GM19455 (cell line): ENCODE results near the gene PJA1.

Experiments
- ATAC-seq: cut with Tn5 transposase; IDR thresholded peaks from one replicate; pipeline ENCODE4 v1.9.1; 2021; ENCODE audit not compliant: unreplicated experiment

Gene PJA1

DNA sequence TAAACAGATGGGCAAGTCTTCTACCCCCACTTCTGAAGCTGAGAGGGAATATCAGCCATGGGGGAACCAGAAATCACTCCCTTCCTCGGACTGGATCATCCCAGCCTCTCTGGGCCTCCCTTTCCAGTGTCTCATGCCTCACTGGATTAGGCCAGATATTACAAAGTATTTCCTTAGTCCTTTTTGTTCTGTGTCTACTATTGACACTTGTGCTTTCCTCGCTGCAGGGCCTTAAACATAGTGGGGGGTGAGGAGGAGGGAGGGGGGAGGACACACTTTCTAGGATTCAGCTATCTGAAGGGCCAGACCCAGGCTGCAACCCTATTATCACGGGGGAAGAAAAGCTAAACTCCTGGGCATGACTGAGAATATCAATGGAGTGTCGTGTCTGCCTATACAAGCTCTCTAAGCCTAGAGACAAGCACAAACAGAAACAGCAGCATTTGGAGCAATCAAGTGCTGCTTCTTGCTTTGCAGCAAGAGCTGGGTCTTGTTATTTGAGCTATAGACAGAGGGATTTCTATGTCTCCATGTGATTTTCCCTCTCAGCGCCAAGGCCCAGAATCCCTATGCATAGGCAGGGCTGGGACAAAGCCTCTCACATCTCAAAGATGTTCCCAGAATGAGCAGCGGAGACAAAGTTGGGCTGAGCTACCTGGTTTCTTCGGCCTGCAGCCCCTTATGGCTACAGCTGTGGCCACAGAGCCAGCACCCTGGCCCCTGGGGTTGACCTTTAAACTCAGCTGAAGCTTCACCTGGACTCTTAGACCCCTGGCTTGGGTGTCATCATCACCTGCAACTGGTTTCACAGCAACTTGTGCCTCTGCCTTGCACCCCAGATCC lies 20.2 kb downstream of the PJA1 start:
- no peak for ATAC-seq

DNA sequence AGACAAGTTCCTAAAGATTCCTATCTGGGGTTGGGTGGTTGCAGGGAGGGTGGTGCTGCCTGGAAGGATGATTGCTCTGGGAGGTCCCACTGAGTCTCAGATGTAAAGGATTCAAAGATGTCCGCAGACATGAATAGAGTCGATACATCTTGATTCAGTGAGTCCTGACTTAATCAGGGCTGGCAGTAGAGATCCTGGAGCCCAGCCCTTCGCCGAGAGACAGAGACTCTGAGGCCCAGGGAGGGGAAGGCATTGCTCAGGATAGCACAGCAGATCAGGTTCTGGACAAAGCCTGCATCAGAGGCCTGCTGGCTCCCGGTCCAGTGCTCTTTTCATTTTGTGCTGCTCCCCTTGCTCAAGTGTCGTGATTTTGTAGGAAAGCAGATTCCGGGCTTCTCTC lies 21.7 kb downstream of the PJA1 start:
- no peak for ATAC-seq

DNA sequence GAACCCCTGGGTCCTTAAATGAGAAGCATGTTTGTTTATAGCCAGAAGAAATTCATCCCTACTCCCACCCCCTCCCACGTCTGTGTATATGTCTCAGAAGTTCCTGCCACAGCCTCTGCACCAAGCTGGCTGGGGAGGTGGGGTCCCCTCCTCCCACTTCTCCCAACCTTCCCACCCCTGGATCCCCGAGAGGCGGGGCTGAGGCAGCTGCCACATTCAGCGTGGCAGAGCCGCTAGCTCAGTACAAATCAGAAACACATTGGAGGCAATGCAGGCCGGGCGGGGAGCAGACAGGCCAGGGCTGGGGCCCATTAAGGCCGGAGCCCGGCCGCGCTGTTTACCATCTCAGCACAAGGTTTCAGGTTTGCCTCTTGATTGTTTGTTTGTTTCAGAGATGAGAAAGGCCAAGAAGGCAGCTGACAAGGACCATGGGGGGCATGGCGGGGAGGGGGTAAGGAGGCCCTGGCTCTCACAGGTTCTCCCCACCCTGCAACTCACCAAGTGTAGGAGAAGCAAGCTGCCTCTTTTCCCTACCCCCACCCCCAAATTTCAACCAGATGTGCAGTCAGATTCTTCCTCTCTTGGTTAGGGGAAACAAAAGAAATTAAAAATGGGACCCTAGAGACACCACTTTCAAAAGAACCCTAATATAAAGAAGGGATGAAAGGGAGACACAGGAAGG lies 22.3 kb downstream of the PJA1 start:
- no peak for ATAC-seq

DNA sequence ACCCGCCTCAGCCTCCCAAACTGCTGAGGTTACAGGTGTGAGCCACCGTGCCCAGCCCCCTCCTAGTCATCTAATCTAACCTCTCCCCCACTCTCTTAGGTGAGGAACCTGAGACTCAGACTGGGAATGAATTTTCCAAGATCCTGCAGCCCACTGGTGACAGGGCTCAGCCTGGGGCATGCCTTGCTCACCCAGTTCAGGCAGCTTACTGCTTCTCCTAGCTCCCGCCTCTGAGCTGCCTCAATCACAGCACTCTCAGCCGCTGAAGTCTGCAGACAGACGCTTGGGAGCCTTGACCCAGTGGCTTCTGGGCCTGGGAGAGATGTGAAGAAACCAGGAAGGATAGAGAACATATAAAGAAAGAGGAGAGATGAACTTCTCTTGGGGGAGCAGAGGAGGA lies 24.4 kb downstream of the PJA1 start:
- no peak for ATAC-seq

DNA sequence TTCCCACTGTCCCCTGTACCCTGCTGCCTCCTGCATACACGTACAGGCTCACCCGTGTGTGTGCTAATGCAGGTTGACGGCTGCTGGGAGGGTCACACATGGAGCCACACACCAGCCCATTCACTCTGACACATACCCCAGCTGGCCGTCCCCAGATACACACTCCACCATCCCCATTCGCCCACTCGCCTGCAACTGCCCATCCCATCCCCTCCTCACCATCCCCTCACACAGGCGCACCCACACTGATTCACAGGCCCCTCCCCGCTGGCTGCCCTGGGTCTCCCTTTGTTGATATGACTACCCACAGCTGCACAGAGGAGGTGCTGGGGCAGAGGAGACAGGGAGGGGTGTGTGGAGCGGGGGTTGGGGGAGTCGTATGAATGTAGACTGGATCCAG lies 25.7 kb downstream of the PJA1 start:
- no peak for ATAC-seq

DNA sequence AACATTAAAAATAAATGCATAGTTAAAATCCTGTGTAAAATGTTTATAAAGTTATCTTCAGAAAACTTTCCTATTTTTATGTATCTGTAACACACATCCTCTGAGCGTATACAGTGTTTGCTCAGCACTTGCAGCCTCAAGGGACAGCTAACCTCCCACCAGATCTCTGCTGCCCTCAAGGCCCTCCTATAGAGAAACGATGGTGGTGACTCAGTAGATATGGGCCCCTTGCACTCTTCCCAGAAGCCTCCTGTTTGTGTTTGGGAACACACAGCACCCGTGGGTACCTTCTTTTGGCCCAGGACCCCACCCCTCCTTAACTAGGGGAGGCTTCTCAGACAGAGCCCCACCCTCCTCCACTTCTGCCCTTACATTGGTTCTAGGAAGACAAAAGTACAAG lies 26.7 kb downstream of the PJA1 start:
- ATAC-seq, result no peak

DNA sequence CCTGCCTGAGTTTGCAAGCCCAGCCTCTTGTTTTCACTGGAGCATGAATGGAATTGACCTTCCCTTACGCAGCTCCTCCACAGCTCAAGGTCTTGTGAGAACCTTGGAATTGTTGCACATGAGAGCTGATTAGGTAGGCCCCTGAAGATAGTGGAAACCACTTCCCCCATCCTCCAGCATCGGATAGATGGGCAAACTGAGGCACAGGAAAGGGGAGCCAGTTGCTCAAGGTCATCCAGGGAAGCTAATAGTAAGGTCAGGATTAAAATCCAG lies 27.2 kb downstream of the PJA1 start:
- ATAC-seq, result no peak

DNA sequence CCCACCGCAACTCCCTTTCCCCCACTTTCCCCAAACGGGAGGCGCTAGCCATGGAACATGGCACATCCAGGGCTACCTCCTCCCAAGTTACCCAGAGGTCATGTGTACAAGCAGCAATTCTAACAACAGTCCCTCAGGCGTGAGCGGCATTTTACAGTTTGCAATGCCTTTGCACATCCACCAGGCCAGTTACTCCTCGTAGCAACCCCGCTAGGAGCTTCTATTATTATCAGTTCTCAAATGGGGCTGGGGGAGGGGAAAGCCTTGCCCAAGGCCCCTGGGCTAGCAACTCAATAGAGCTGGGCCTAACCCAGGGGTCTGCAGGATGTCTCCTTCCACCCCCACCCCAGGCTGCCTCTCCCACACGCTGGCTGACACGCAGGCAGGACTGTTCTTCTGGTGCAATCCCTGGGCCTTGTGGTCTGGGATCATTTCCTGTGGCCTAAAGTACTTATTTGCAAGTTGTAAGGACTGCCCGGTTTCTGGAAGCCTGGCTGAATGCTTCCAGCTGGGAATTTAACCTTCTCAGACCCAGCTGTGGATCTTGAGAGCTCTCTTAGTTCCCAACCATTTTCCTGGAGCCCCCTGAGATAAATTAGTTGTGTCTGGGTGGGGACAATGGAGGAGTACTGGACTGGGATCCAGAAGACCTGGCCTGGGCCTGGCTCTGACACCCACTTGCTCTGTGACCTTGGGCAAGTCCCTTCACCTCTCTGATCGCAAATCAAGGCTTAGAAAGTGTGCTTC lies 27.7 kb downstream of the PJA1 start:
- ATAC-seq, result no peak

DNA sequence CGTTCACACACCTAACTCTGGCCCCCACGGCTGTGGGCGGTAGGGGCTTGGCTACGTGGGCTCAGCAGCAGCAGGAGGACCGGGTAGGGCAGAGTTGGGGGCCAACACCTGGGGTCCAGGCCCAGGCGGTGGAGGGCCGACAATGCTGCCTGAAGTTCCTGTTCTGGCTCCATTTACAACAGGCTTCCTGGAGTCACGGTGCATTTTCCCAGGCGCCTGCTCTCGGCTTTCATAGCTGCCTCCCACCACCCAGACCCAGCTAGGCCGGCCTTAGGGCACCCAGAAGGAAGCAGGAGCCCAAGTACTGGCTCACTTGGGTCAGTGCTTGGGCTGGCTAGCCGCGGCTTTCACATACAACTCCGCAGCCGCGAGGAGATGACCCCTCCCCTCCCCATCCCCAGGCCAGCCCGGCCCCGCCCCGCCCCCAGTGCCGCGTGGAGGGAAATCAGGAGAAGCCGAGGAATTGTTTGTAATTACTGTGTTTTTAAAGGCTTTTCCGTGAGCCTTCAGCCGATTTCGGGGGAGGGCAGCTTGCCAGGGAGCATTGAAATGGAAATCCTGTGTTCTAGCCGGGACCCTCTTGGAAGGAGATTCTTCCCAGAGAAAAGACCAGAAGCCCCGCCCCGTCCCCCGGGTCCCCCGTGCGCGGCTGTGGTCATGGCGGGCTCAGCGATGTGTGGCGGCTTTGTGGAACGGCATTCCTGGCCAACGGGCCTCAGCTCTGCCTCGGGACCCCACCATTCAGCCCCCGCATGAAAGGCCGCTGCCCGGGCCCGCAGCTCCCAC lies 28.5 kb downstream of the PJA1 start:
- ATAC-seq, result no peak

DNA sequence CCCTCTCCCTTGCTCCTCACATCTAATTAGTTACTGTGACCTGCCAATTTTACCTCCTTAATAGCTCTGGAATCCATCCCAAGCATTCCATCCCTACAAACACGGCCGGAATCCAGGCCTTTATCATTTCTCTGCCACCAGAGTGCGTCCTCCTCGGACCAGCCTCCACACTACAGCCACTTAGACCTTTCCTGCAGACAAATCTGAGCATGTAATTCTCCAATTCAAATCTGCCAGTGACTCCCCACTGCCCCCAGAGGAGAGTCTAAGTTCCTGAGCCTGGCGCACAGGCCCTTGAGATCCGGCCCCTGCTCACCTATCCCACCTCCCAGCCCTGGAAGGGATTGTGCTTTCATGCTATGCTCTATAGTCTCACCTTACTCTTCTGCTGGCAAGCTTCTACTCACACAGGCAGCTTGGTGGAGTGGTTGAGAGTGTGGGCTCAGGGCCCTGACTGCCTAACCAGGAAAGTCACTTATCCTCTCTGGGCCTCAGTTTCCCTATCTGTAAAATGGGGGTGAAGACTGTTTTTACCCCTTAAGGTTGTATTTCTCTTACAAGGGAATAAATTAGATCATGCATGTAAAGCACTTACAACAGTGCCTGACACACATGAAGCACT lies 31.2 kb downstream of the PJA1 start:
- ATAC-seq, result no peak

DNA sequence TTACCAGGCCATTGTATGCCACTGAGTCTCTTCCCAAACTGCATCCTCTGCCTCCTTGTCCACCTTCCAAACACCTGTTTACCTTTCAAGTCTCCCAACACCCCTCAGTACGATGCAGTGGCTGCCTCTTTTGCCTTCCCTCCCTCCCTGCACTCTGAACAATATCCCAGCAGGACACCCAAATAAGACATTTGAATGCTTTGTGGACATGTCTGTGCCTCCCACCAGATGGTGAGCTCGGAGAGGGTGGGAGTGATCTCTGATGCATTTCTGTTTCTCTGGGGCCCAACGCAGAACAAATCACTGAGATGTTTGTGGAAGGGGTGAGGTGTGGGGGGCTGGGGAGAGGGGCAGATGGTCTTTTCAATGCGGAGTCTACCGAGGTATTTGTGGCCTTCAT lies 33.4 kb downstream of the PJA1 start:
- ATAC-seq, result no peak

DNA sequence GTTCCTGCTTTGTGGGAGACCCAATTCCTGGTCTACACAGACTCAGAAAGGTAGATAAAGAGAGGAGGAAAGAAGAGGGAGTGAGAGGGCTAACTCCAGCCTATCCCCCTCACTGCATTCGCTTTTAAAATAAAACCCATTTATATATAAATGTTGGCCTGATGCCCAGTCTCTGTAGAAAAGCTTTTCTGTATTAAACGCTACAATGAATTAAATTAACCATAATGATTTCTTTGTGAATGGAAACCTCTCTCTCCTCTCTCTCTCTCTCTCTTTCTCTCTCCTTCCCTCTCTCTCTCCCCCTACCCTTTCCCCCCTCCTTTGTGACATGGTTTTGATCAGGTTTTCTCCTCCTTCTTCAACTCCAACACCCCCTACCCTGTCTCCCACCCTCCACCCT lies 34.8 kb downstream of the PJA1 start:
- no peak for ATAC-seq

DNA sequence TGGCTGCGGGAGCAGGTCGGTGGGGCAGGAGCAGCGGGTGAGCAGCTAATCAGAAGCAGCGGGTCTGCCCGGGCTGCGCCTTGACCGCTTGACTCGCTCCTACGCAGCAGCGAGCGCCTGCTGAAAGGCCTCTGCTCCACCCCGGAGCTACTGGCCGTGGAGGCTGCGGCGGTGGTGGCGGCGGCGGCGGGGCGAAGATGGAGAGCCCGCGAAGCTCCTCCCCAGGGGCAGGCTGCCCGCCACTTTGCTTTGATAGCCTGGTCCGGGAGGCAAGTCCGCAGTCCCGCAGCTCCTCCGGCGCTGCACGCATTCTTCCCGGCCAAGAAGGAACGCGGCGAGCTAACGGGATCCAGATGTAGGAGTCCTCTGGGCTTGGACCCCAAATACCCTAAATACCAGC lies 36.7 kb downstream of the PJA1 start:
- no peak for ATAC-seq

DNA sequence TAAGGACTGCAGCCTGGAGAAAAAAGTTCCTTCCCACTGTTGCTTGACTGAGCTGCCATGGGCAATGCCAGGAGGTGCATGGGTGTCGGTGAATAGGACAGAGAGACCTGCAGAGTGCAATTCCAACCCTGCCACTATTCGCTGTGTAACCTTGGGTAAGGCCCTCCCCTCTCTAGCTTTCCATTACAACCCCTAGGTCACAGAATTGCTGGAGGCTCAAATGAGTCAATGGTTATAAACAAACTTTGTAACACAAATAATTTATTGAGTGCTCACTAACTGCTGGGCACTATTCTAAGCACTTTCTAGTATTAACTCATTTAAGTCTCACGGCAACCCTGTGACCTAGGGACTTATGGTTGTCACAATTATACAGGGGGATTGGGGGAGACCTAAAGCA lies 37.8 kb downstream of the PJA1 start:
- ATAC-seq, result no peak

DNA sequence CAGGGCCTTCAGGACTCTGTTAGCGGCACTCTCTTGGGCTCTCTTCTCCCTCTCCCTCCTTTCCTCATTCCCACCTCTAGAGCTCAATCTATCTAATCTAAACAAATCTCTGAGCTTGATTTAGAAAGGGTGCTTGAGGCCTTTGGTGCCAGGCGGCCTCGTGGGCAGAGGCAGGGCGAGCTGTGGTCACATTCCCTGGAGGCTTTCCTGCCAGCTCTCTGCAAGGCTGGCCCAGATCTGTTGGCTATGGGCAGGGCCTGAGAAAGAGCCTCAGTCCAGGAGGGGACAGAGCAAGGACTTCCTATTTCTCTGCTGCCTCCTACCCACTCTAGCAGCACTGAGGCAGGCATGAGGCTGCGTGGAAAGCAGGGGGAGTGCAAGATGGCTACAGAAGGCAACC lies 38.6 kb downstream of the PJA1 start:
- no peak for ATAC-seq

DNA sequence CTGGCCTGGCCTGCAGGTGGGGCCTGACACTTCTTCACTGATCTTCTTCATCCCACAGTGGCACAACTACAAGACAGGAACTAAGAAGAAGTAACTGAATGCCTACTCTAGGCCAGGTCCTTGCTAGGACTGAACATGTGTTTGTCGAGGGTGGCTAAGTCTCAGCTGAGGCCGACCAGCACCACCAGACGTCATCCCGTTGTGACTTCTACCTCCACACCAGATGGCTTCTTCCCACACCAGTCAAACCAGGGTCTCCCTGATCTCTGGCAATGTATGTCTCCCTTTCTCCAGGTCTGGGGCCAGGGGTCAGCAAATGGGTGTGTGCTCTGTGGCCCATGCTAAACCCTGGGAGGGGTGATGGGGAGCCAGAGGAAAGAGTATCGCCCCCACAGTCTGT lies 40.2 kb downstream of the PJA1 start:
- no peak for ATAC-seq

DNA sequence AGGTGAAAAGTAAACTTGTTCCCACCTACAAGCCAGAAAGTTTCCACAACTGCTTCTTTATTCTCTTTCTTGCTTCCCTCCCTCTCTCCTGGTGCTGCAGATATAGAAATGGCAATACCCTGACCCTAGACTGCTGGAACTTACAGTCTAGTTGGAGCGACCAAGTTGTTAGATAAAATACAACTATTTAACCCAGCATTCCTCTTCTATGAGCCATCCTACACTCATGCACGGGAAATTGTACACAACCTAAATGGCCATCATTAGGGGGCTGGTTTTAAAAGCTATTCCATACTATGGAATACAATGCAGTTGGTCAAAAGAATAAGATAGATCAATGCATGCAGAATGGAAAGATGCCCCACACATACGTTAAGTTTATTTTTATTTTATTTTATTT lies 41.1 kb downstream of the PJA1 start:
- no peak for ATAC-seq

DNA sequence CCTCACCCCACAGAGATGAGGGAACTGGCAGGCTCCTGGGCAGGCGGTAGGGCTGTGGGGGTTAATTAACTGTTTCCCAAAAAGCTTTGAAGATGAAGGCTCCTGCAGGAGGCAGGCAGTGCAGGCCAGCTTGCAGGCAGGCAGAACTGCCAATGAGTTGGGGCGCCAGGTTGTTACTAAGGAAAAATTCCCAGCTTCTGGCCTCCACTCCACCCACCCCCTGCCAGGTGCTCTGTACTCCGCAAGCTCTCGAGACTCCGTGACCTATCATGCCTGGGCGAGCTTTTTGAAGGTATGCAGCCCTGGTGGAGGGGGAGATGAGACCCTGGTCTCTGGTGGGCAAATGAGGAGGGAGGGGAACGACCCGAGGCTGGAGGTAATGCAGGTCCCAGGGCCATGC lies 41.8 kb downstream of the PJA1 start:
- ATAC-seq, result no peak

DNA sequence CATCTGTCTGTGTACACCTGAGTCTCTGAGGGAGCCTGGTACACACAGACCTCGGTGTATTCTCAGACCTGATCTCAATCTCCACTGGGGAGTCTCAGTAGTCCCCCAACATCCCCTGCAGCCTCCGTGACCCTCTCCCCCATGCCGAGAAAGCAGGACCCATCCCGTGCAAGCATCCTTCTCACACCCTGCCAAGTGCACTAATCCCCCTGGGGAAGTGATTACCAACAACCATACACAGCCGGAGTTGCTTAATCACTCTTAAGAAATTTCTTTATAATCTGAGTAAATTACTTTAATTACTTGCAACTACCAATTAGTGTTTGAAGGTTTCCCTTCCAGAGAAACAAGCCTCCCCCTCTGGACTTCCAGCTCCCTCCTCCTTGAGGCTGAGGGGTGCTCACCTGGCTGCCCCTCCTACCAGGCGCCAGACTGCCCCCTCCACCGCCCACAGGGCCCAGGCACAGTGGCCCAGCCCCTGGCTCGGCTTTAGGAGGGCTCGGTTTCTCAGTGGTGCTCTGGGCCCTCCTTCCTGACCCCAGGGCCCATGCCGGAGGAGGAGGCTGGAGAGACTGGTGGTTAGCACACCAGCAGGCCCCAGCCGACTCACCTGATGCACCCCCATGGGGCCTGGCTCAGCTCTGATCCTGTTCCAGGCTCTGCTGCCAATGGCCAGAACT lies 43.8 kb downstream of the PJA1 start:
- no peak for ATAC-seq

DNA sequence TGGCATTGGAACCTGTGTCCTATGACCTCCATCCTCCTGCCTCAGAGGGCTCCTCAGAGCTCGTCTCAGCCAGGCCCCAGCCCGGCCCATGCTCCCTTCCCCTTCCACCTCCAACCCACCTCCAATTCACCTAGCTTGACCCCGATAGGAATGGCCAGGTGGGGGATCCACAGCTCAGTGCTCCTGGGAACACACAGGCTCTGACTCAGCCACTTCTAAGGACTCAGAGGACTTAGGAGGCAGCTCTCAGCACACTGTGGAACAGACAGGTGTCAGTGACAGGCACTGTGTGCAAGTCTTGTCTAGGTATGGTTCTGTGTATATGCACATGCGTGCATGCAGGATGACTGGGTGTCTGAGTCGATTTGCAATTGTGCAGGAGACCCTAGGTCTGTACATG lies 44.8 kb downstream of the PJA1 start:
- ATAC-seq, result no peak

DNA sequence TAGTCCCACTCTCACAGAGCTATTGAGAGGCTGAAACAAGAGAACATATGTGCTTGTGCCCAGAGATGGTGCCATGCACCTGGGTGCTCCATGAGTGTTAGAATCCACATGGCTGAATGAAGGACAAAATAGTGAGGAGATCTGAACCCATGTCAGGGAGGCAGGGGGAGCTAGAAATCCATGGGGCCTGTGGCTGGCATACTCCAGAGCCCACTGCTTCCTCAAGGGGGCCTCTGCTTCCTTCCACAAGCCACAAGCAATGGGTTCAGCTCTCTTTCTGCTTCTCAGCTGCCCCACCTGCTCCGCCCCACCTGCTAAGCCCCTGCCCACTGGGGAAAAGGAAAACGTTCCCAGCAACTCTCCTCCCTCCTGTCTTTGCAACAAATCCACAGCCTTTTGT lies 46.1 kb downstream of the PJA1 start:
- no peak for ATAC-seq
